Measurements from ENCODE around the gene PHKA1.
"Not testable (repeated sequence)": the region's sequence is repeated elsewhere in the genome, so short reads cannot be mapped to it uniquely, and the experiment has no call there.

PHKA1 gene
- 0.84 to 7.3 reads per million in 2 experiments for total RNA-seq

GRCh38 chrX:72713599-72714477 is at the start of gene PHKA1:
TSS of gene PHKA1 (minus strand) at chrX:72714306. CDS start at chrX:72713880, 426 bp downstream.
- peak; percentile 7 for DNase-seq (ENCODE audit: low read depth)

- DNase-seq (ENCODE audit: low read depth) = not testable (repeated sequence)
Observed at GRCh38 chrX:72760454-72760853, 46.3 kb upstream of the PHKA1 start.

DNA sequence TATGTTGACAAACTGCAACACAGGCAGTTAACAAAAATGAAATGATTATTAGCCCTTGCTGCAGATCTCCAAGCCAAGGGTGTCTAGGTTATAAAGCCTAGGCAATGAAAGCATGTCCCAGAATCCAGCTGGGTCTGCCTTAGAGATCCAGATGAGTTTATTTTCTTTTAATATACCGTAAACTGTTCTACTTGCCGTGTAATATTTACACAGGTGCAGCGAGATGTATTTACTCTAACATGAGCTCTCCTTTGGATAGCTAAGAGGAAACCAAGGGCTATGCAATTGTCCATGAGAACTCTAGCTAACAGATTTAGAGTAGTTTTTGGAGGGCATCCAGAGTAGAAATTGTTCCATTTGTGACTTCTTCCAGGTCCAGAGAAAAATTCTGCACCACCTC is 34.4 kb upstream of the PHKA1 start:
- not testable (repeated sequence) for DNase-seq (ENCODE audit: low read depth)

GRCh38 chrX:72745546-72745945 is 31.4 kb upstream of the PHKA1 start:
- not testable (repeated sequence) for DNase-seq (ENCODE audit: low read depth)

GRCh38 chrX:72735561-72735960 is 21.5 kb upstream of the PHKA1 start:
- DNase-seq (ENCODE audit: low read depth) = no peak

GRCh38 chrX:72733636-72734035 is 19.5 kb upstream of the PHKA1 start:
- not testable (repeated sequence) for DNase-seq (ENCODE audit: low read depth)

- no peak for DNase-seq (ENCODE audit: low read depth)
Observed at GRCh38 chrX:72727846-72728245, 13.7 kb upstream of the PHKA1 start.

DNA sequence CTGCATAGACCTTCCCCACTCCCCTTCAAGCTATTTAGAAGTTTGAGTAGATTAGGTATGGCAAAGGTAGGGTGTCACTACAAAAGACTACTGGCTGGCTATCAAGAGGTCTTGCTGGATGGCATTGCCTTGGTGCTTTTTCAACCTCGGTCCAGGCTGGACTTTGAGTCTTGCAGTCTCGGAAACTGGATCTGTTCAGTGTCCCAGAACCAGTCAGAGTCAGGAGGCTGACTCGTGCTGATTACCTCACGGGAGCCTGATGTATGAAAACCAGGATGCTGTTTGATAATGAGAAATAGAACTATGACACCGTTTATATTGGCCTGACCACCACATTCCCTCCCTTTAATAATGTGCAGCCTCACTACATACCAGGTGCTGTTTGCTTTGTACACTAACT is 2.7 kb upstream of the PHKA1 start:
- no peak for DNase-seq (ENCODE audit: low read depth)

- DNase-seq (ENCODE audit: low read depth) = no peak
Observed at GRCh38 chrX:72715546-72715945, 1.4 kb upstream of the PHKA1 start.

GRCh38 chrX:72714478-72714916 is 391 bp upstream of the PHKA1 start:
- no peak for DNase-seq (ENCODE audit: low read depth)

GRCh38 chrX:72713130-72713529 is 976 bp downstream of the PHKA1 start:
- DNase-seq (ENCODE audit: low read depth) = no peak

DNA sequence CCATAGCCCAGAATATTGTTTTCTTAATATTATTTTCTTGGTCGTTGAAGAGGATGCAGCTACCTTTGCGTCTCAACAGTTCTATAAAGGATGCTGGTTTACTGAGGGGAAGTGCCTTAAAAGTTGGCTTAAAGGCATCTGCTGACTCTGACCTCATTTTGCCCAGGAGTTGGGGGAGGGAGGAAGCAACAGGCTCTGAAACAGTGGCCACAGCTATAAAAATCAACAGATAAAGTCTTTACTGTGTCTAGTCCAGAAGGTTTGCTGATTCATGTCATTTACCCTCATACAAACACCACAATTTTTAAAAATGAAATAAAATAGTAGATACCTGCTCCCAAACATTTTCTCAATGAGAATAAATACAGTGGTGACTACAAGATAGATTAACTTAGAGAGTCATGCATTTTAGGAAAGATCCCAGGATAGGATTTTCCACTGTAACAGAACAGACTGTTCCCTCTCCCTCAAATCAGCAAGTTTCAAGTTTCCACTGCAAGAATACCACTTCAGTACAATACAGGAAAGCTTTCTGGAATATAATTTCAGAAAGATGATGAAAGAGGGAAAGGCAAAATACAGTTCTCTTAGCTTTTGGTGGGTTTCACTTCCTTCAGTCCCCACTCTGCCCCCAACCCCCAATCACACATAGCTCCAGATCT is 1.9 kb downstream of the PHKA1 start:
- no peak for DNase-seq (ENCODE audit: low read depth)

DNA sequence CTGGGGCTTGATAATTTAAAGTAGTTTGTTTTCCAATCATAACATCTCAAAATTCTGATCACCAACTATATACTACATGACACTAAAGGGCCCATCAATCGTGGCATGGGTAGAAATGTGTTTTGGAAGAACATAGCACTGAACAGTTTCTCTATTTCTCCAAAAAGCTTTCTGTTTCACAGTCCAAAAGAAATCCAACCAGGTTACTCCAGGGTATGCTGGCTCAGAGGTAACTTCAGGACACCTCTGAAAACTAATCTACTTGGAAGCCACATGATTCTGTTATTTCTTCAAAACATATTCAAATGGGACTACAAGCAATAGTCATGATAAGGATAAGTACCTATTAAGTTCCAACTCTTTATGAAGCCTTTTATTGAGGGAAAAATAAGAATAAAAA is 8.3 kb downstream of the PHKA1 start:
- no peak for DNase-seq (ENCODE audit: low read depth)

DNA sequence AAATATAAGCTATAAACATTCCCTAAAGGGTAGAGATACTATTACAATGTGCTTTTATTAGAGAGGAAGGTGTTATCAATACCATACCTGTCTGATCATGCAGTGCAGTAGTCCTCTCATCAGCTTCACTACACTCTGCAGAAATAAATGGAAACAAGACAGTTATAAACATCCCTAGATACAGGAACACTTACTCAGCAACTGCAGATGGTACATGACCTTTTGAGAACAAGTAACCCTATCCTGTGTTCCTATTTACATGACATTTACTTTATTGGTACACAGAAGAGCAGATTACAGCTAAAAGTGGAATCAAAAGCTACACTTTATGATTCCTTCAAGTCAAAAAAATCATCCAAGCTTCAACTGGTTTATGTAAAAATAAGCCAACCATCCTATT is 9.0 kb downstream of the PHKA1 start:
- no peak for DNase-seq (ENCODE audit: low read depth)

- no peak for DNase-seq (ENCODE audit: low read depth)
Observed at GRCh38 chrX:72694170-72694569, 19.9 kb downstream of the PHKA1 start.

- DNase-seq (ENCODE audit: low read depth) = no peak
Observed at GRCh38 chrX:72693477-72693876, 20.6 kb downstream of the PHKA1 start.

GRCh38 chrX:72687396-72687795 is 26.7 kb downstream of the PHKA1 start:
- DNase-seq (ENCODE audit: low read depth) = no peak

- no peak for DNase-seq (ENCODE audit: low read depth)
Observed at GRCh38 chrX:72685810-72686456, 28.2 kb downstream of the PHKA1 start.

GRCh38 chrX:72685018-72685417 is 29.1 kb downstream of the PHKA1 start:
- DNase-seq (ENCODE audit: low read depth) = no peak

DNA sequence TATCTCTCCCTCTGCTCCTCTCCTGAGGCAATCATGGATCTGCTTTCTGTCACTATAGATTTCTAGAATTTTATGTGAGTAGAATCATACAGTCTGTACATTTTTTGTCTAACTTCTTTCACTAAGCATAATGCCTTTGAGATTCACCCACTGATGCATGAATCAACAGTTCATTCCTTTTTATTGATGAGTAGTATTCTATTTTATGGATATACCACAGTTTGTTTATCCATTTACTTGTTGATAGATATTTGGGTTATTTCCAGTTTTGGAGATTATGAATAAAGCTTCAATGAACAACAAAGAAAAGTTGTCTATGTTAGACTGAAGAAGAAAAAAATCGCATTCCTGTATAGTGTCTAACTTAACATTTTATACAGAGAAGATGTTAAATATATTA is 30.5 kb downstream of the PHKA1 start:
- DNase-seq (ENCODE audit: low read depth) = no peak

GRCh38 chrX:72676465-72676864 is 37.6 kb downstream of the PHKA1 start:
- DNase-seq (ENCODE audit: low read depth) = no peak

DNA sequence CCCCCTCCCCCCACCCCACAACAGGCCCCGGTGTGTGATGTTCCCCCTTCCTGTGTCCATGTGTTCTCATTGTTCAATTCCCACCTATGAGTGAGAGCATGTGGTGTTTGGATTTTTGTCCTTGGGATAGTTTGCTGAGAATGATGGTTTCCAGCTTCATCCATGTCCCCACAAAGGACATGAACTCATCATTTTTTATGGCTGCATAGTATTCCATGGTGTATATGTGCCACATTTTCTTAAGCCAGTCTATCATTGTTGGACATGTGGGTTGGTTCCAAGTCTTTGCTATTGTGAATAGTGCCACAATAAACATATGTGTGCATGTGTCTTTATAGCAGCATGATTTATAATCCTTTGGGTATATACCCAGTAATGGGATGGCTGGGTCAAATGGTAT is 40.2 kb downstream of the PHKA1 start:
- not testable (repeated sequence) for DNase-seq (ENCODE audit: low read depth)

GRCh38 chrX:72669508-72669907 is 44.6 kb downstream of the PHKA1 start:
- not testable (repeated sequence) for DNase-seq (ENCODE audit: low read depth)
